Erythroblast (primary cell): Measurements from ENCODE around the gene DHDH.
A peak's percentile ranks its signal among the peaks of the same experiment; 100 is the strongest.

Experiments used
- DNase-seq, 2 experiments: peaks; one replicate each; lab custom pipeline; 2025; lab: John Stamatoyannopoulos, UW
- GATA1 ChIP-seq: IDR thresholded peaks from 2 replicates; pipeline ENCODE4 v1.6.1; 2011; ENCODE audit warnings: low read depth, mild to moderate bottlenecking, control low read depth, low read length, moderate library complexity
- POLR2A ChIP-seq: IDR thresholded peaks from 2 replicates; pipeline ENCODE4 v1.6.1; 2011; ENCODE audit warnings: mild to moderate bottlenecking, low read length

DHDH gene

DNA sequence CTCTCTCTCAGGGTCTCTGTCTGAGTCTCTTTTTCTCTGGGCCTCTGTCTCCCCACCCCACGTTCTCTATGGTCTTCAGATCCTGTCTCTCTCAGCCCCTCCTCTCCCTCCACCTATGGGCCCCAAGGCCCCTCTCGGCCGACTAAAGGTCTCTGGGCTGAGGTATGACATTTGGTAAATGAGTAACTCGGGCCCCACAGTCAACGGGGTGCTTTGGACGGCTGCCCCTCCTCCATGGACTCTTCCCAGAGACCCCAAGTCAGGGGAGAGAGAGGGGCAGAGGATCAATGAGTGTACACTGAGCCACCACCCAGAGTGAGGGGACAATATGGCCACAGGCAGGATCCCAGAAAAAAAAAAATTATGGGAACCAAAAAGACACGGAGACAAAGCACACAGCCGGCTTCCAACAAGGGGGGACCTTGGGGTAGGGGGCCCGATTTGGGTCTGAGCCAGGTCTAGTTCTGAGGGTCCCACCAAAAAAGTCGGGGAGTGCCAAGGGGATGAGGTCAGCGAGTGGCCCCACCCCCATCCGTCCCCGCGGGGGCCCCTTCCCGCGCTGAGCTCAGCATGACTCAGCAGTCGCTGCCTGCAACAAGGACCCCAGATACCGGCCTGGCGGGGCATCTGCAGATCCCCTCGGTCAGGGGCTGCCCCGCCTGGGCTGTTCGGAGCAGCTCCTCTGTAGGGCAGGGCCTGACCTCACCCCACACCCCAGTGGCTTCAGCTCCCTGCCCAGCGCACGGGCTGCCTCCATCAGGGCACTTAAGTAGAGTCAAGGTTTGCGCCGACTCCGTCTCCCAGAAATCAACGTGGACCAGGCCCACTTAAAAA lies 30.1 kb downstream of the DHDH start:
- peak; percentile 97 to 98 for DNase-seq
- TF ChIP-seq GATA1 (no peak), POLR2A (peak; percentile 87)

DNA sequence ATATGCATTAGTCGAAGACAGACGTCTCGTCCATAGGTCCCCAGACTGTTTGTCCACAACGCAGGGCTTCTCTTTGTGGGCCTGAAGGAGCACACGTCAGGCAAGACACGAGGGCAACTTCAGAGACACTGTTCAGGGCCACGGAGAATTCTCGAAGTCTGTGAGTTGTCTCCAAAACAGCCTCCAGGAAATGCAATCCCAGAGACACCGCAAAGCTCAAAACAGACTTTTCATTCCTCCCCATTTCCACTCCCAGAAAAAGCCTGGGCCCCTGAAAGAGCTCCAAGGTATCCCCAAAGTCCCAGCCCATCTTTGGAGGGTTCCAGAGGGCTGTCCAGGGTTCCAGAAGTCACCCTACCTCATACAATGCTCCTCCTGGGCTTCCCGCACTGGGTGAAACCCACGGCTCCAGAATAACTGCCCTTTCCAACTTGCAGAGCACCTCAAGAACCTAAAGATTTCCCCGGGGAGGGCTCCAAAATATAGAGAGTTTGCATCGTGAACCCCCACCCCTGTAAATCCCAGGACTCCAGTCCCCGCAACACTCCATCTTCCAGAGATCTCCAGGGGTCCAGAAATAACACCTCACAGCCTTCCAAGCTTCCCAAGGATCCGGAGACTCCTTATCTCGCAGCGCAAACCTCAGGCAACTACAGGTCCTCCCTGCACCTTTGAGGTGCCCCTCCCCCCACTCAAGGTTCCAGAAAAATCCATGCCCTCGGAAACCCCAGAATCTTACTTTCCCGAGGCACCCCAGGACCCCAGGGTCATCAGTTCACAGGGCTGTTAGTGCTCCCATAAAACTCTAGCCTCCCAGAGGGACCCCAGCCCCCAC lies 30.9 kb downstream of the DHDH start:
- peak in 1 of 2 experiments; percentile 85 for DNase-seq
- peak; percentile 63 for TF ChIP-seq POLR2A
- TF ChIP-seq GATA1: no peak

DNA sequence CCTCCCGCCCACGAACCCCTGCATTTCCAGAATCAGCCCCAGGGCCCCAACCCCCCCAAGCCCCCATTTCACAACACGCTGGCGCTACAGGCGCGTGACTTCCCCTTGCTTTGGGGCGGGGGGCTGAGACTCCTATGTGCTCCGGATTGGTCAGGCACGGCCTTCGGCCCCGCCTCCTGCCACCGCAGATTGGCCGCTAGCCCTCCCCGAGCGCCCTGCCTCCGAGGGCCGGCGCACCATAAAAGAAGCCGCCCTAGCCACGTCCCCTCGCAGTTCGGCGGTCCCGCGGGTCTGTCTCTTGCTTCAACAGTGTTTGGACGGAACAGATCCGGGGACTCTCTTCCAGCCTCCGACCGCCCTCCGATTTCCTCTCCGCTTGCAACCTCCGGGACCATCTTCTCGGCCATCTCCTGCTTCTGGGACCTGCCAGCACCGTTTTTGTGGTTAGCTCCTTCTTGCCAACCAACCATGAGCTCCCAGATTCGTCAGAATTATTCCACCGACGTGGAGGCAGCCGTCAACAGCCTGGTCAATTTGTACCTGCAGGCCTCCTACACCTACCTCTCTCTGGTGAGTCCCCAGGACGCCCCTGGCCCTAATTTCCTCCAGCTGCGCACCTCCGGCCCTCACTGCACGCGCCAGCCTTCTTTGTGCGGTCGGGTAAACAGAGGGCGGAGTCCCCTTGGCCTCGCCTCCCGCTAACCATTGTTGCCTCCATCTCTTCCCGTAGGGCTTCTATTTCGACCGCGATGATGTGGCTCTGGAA lies 31.7 kb downstream of the DHDH start, which contains the start of gene FTL:
Gene FTL, plus strand, starts transcription at position 270 of the 766 bp plus-strand sequence. Its CDS starts 199 bp downstream, at position 469.
- DNase-seq: peak; percentile 97 to 99
- TF ChIP-seq POLR2A (peak; percentile 99), GATA1 (no peak)

DNA sequence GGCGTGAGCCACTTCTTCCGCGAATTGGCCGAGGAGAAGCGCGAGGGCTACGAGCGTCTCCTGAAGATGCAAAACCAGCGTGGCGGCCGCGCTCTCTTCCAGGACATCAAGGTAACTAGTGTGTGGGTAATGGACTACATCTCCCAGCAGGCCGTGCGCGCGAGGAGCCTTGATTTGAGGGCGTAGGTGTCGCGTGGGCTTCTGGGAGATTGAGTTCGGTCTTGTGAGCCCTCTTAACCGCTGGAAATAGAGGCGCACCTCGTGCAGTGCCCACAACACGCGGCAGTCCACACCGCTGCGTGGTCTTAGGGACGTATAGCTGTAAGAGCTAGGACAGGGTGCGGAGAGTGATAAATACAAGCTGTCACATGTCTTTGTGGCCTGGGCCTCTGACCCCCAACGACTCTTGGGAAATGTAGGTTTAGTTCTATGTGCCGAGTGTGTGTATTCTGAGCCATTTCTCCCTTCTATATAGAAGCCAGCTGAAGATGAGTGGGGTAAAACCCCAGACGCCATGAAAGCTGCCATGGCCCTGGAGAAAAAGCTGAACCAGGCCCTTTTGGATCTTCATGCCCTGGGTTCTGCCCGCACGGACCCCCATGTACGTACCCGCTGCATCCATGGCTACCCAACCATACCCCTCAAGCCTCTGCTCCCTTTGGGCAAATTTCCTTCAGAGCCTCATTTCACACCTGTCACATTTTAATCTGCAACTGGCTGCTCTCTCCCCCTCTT lies 32.5 kb downstream of the DHDH start:
- TF ChIP-seq POLR2A (no peak), GATA1 (no peak)
- peak; percentile 91 to 93 for DNase-seq

DNA sequence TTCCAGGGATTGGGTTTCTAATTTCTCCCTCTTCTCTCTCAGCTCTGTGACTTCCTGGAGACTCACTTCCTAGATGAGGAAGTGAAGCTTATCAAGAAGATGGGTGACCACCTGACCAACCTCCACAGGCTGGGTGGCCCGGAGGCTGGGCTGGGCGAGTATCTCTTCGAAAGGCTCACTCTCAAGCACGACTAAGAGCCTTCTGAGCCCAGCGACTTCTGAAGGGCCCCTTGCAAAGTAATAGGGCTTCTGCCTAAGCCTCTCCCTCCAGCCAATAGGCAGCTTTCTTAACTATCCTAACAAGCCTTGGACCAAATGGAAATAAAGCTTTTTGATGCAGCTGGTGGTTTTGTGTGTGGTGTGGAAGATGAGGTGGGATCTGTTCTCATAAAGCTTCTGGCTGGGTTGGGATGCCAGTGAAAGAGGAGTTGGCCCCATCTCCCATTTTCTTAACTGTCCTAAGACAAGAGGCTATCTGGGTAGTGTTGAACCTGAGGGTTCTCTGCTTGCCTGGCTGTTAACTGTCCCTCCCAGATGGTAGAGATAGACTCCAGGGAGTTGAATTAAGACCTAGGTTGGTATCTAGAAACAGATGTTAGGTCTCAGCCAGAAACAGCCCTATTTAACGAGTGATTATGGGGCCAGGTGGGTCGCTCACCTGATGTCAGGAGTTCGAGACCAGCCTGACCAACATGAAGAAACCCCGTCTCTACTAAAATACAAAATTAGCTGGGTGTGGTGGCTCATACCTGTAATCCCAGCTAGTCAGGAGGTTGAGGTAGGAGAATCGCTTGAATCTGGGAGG lies 33.2 kb downstream of the DHDH start:
- TF ChIP-seq GATA1 (no peak), POLR2A (no peak)
- peak in 1 of 2 experiments; percentile 78 for DNase-seq

DNA sequence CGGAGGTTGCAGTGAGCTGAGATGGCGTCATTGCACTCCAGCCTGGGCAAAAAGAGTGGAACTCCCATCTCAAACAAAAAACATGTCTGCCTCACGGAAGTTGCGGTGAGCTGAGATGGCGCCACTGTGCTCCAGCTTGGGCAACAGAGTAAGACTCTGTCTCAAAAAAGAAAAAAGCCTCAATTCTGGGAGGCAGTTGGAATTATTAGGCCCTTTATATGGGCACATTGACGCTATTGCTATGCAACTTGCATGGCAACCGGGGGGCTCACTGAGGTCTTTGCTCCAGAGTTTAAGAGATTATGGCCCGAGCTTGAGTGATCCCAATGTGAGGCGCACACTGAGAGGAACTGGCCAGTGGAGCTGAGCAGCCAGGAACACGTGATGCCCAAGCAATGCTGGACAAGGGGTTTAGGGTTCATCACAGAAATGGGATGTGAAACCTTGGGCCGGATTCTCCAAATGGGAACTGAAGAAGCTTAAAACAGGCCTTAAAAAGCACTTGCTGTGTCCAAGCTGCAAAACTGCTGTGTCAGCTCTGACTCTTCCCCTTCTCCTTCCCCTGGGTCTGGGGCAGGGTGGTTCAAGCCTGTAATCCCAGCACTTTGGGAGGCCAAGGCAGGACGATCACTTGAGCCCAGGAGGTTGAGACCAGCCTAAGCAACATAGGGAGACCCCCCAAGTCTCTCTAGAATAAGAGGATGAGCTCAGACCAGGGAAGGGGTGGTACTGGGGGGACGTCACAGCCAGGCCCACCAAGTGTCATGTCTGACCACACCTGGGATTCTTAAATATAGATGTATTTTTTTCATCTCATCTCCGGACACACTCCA lies 34.1 kb downstream of the DHDH start:
- peak in 1 of 2 experiments; percentile 78 for DNase-seq
- no peak for TF ChIP-seq GATA1
- peak; percentile 79 for TF ChIP-seq POLR2A

DNA sequence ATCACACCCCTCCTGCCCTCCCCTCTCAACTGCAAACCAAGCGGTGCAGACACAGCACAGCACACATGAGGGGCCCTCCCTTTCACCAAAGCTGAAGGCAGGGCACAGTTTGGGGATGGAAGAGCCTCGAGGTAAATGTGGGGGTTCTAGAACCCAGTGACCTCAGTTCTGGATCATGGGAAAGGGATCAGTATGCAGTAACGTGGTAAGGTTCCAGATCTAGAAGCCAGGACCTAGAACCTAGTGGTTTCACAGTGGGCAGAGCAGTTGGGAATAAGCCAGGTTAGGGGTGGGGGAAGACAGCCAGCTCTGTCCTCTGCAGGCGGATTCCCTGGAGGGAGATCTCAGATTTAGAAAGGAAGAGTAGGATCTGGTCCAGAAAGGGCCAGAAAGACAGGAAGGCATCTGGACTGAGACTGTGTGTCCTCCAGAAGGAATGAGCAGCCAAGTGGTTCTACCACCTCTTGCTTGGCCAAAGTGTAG lies 34.7 kb downstream of the DHDH start:
- TF ChIP-seq GATA1: no peak
- peak; percentile 23 for TF ChIP-seq POLR2A
- no peak for DNase-seq

DNA sequence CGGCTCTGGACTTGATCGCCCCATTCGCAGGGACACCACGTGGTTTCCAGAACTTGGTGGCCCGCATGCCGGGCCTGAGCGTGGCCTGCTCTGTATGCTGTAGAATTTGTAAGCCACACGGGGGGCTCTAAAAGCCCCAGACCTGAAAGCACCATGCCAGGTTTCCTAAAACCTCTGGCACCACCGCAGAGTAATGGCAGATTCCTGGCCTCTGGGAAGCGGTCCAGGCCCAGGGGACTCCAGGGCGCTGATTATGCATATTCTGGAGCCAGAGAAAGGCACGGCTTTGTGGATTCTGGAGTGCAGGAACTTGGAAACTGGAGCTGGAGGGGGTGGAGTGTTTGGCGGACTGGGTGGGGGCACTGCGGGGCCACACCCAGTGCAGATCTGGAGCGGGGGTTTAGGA lies 35.3 kb downstream of the DHDH start:
- TF ChIP-seq GATA1 (no peak), POLR2A (no peak)
- no peak for DNase-seq

DNA sequence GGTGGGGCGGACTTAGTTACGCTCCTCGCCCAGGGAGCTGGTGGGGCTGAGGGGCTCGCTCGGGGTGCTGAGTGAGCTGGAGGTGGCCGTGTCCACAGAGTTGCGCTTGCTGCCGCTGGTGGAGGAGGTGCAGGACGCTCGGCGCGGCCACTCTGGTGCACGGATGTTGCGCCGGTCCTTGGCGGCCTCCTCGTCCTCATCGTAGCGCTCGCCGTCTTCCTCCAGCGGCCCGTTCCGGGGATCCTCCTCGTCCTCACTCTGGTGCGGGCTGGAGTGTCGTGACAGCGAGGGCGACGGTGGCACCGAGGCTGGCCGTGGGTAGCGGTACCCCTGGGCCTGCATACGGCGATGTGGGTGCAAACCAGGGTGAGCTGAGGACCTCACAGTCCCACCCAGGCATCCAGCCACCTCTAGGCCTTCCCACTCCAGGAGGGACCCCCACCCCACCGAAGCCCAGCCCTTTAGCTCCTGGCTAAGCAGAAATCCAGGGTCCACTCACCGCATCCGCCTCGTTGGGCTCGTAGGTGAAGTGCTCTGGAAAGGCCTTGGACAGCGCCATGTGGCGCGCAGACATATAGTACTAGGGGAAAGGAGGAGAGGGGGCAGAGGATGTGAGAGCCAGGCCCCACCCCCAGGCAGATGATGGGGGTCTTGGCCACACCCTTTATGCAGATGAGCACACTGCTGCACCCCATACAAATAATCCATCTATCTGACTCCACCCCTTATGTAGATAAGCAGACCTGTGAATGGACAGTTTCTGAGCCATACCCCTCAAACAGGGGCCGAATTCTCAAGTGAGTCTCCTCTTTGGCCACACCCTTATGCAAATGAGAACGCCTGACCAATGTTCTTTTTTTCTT lies 36.0 kb downstream of the DHDH start:
- peak; percentile 69 to 82 for DNase-seq
- TF ChIP-seq POLR2A (no peak), GATA1 (no peak)

DNA sequence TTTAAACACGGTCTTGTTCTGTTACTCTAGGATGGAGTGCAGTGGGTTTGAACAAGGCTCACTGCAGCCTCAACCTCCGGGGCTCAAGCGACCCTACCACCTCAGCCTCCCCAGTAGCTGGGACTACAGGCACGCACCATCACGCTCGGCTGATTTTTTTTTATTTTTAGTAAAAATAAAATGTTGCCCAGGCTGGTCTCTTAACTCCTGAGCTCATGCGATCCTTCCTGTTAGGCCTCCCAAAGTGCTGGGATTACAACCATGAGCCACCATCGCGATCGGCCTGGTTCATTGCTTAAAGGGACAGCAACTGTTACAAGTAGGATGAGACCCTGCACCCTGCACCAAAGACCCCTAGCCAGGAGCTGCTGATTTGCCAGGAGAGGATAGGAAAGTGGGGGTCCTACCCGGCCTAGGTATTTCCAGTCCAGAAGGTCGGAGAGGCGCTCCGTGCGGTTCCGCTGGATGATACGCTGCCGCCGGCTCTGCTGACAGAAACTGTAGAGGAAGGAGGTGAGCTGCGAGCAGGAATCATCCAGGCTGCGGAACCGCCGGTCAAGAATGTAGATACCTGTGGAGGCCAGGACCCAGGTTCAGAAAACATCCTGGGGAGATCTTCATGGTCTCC lies 36.8 kb downstream of the DHDH start:
- no peak for DNase-seq
- TF ChIP-seq POLR2A (no peak), GATA1 (no peak)
